ENCODE results near the gene SAMD4A.

DNA sequence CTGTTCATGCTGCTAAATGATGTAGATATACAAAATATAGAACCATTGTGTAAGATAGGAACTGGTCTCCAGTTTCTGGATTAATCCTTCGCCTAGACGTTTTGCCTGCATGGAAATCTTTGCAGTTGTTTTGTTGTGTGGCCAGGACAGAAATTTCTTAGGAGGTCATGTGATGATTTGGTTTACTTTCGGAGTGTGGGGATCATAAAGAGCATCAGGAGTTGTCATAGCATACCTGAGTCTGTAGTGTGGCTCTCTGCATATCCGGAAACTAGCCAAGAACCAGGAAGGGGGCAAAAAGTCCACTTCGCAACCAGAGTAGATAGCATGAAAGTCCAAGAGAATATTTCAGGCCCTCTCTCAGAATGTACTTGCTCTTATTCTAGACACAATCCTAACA lies 3.1 kb downstream of the SAMD4A start:
- TF ChIP-seq CTCF (conservative IDR thresholded peaks at IDR 0.05; ENCODE audit: low read length): no peak
- no peak for TF ChIP-seq EZH2phosphoT487 (IDR thresholded peaks at IDR 0.05; ENCODE audit: borderline replicate concordance, low read depth, low read length)
